AG09309 (cell line): ENCODE data around the gene EXOC3L4.

Source experiments
- DNase-seq: peaks from one replicate; pipeline ENCODE4 v3.0.0-alpha.2; 2010; ENCODE audit warnings: low read depth
- H3K4me3 ChIP-seq: 2 replicates; pipeline ENCODE4 v1.5.1; 2011; ENCODE audit warnings: mild to moderate bottlenecking, low read depth, low read length, moderate library complexity; ENCODE audit not compliant: control insufficient read depth
- TF ChIP-seq, protein P1 (sequence below): IDR thresholded peaks from 2 replicates; pipeline ENCODE4 v1.5.1; 2011; ENCODE audit warnings: mild to moderate bottlenecking, low read depth, low read length, inconsistent platforms; ENCODE audit not compliant: insufficient read depth, control insufficient read depth; ENCODE audit errors: missing control alignments

EXOC3L4 gene

DNA sequence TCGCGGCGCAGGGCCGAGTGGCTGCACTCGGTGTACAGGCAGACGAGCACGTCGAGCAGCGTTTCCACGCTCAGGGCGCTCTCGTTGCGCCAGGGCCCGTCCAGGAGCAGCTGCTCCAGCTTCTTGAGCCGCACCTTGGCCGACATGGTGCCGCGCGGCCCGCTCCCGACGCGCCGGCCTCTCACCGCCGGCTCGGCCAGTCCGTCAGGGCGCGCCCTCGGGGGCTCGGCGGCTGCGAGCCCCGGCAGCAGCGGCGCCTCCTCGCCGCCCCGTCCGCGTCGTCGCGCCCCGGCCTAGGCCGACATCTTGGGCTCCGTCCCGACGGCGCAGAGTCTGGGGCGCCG is 37.5 kb upstream of the EXOC3L4 start:
- TF ChIP-seq, protein P1, sequence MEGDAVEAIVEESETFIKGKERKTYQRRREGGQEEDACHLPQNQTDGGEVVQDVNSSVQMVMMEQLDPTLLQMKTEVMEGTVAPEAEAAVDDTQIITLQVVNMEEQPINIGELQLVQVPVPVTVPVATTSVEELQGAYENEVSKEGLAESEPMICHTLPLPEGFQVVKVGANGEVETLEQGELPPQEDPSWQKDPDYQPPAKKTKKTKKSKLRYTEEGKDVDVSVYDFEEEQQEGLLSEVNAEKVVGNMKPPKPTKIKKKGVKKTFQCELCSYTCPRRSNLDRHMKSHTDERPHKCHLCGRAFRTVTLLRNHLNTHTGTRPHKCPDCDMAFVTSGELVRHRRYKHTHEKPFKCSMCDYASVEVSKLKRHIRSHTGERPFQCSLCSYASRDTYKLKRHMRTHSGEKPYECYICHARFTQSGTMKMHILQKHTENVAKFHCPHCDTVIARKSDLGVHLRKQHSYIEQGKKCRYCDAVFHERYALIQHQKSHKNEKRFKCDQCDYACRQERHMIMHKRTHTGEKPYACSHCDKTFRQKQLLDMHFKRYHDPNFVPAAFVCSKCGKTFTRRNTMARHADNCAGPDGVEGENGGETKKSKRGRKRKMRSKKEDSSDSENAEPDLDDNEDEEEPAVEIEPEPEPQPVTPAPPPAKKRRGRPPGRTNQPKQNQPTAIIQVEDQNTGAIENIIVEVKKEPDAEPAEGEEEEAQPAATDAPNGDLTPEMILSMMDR = no peak
- no peak for DNase-seq
- H3K4me3 ChIP-seq = peak overlapping the region; percentile 80

DNA sequence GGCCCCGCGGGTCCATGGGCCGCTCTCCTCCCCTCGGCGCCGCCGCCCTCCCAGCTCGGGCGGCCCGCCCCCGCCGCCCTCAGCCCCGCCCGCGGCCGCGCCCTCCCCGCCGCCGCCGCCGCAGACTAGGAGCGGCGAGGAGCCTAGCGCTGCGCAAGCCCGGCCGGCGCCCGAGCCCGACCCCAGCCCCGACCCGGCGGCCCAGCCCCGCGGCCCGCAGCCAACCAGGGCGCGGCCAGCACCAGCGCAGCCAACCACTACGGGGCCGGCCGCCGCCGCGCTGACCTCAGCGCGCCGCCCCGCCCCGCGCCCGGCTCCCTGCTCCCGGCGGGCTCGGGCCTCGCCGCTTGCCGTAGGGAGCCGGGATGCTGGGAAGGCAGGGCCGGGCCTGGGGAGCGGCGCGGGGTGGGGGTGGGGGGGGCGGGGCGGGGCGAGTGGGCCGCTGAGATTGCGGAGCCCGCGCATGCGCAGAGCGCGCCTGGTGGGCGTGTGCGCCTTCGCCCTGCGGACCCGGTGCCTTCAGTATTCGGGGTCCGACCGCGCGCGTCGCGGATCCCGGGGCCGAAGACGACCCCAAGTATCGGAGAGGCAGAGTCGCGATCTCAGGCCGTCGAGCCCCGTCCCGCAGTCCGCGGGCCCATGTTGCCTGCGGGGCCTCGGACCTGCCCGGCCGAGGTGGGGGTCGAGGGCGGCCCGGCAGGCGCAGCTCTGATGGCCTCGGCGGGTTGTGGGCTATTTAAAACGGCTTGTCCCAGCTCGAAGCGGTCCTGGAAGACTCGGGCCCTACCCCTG is 37.0 kb upstream of the EXOC3L4 start, which contains the start of gene CDC42BPB:
Gene CDC42BPB (minus strand): TSS at position 178 of the 792 bp plus-strand sequence. CDS start 376 bp downstream, outside the sequence.
- peak within 1 kb of the TSS; percentile 93 for H3K4me3 ChIP-seq
- TF ChIP-seq, protein P1 = no peak
- DNase-seq = peak; percentile 56

DNA sequence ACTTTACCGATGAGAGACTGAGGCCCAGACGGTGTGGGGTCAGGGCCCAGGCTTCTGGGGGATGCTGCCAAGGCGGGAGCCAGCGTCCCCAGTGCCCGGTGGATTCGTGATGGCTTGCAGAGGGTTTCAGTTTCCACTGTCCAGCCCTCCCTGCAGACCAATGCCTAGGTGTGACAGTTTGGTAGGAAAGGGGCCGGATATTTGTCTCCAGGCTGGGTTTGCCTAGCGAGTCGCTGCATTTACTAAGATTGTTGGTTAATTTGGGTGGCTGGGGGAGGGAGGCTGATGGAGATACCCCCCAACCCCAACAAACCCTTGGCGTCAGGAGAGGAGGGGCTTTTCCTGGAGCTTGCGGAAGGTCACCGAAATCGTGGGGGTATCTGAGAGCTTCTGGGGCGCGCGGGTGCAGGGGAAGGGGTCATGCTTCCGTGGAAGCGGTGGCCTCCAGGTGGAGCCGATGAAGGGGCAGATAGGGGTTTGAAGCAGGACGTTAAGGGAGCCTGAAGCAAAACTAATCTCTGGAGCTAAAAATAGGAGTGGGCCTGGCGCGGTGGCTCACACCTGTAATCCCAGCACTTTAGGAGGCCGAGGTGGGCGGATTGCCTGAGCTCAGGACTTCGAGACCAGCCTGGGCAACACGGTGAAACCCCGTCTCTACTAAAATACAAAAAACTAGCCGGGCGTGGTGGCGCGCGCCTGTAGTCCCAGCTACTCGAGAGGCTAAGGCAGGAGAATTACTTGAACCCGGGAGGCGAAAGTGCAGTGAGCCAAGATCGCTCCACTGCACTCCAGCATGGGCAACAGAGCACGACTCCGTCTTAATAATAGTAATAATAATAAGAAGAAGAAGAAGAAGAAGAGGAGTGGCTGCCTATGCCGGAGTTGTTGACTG is 36.1 kb upstream of the EXOC3L4 start:
- no peak for DNase-seq
- TF ChIP-seq, protein P1 = no peak
- peak overlapping the region; percentile 93 for H3K4me3 ChIP-seq

DNA sequence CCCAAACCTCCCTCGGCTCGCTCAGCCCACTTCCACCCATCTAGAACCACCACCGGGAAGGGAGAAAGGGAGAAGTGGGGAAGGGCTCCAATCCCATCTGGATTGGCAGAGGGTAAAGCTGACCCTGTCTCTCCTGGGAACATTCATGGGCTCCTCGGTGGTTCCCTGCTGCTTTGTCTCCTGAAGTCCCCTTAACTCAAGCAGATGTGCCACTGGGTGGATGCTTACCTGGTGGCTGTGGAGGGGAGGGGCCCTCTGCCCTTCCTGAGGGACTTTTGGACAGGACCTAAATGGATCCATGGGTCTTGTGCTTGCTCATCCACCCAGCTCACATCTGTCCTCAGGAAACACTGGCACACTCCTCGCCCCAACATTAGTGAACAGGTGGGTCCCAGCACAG is 35.0 kb upstream of the EXOC3L4 start:
- TF ChIP-seq, protein P1 = no peak
- DNase-seq = no peak
- H3K4me3 ChIP-seq = no peak overlapping the region

DNA sequence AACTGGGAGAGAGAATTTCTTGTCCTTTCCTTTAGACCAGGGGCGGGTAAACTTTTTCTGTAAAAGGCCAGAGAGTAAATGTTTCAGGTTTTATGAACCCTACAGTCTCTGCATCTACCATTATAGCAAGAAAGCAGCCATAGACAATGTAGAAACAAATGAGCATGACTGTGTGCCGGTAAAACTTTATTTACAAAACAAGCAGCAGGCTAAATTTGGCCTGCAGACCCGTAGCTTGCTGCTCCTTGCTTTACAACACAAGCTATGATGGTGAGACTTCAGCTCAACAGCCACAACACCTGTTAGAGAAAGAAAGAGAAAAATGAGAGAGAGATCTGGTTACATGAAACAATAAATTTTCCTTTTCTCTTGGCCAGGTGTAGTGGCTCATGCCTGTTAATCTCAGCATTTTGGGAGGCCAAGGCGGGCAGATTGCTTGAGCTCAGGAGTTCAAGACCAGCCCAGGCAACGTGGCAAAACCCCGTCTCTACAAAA is 33.0 kb upstream of the EXOC3L4 start:
- DNase-seq = no peak
- TF ChIP-seq, protein P1 = no peak
- no peak overlapping the region for H3K4me3 ChIP-seq

DNA sequence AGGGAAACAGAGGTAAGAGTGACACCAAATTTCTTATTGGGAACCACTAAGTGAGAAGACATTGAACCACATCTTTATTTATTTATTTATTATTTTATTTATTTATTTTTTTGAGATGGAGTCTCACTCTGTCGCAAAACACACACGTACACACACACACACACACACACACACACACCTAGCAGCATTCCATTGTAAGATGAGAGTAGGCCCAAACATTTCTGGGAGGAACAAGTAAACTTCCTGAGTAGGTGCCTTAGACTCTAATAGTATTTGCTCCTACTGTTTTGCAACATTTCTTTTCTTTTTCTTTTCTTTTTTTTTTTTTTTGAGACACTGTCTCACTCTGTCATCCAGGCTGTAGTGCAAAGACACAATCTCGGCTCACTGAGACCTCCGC is 30.1 kb upstream of the EXOC3L4 start:
- no peak overlapping the region for H3K4me3 ChIP-seq
- TF ChIP-seq, protein P1 = no peak
- no peak for DNase-seq
